GM12892 (cell line): ENCODE results near the gene ACOT6.
"Not testable (repeated sequence)": the region's sequence is repeated elsewhere in the genome, so short reads cannot be mapped to it uniquely, and the experiment has no call there.

Source experiments
- POLR2A ChIP-seq: IDR thresholded peaks from 2 replicates; pipeline ENCODE4 v1.6.1; 2011; ENCODE audit warnings: low read depth, low read length, control low read depth
- POLR2AphosphoS5 ChIP-seq: IDR thresholded peaks from 2 replicates; pipeline ENCODE4 v1.6.1; 2011; ENCODE audit warnings: low read depth, low read length, control low read depth
- TAF1 ChIP-seq: IDR thresholded peaks from 2 replicates; pipeline ENCODE4 v1.6.1; 2011; ENCODE audit warnings: low read depth, mild to moderate bottlenecking, control low read depth, low read length, borderline replicate concordance

GRCh38 chr14:73568886-73569184, 43.5 kb upstream of the ACOT6 start:
- TF ChIP-seq POLR2A, POLR2AphosphoS5, TAF1: not testable (repeated sequence)
